Upper lobe of right lung (tissue), 1 donor: ENCODE results near the gene CLMN. TPM values are rescaled to one million over a fixed set of nuclear protein-coding genes. Genes with fewer than 3 reads are reported as not detected.

Source experiments
- ATAC-seq: fragments of 200-7000 bp; cut with Tn5 transposase; one replicate; pipeline ENCODE4 v1.9.1; 2020; ENCODE audit warnings: mild to moderate bottlenecking, moderate library complexity
- DNase-seq: peaks from one replicate; pipeline ENCODE4 v3.0.0-alpha.2; 2020
- H3K27ac ChIP-seq: fragments of 200-600 bp; one replicate; pipeline ENCODE4 v1.8.0; 2022
- H3K27me3 ChIP-seq: fragments of 200-600 bp; one replicate; pipeline ENCODE4 v1.8.0; 2022; ENCODE audit warnings: mild to moderate bottlenecking
- H3K36me3 ChIP-seq: fragments of 200-600 bp; one replicate; pipeline ENCODE4 v1.8.0; 2022
- H3K4me1 ChIP-seq: fragments of 200-600 bp; one replicate; pipeline ENCODE4 v1.8.0; 2022
- H3K4me3 ChIP-seq: fragments of 200-600 bp; one replicate; pipeline ENCODE4 v1.8.0; 2022; ENCODE audit warnings: mild to moderate bottlenecking
- H3K9me3 ChIP-seq: fragments of 200-600 bp; one replicate; pipeline ENCODE4 v1.8.0; 2022
- CTCF ChIP-seq: fragments of 200-600 bp; IDR thresholded peaks from one replicate; pipeline ENCODE4 v1.8.0; 2022; ENCODE audit warnings: antibody characterized with exemption
- intact Hi-C: fragments of 100-400 bp; cut with DNase I; formaldehyde crosslinking; loops from one replicate; pipeline ENCODE4 v1.11.0; 2022
- total RNA-seq: library from RNA; stranded (reverse); fragmentation: NEBNext Ultra II Directional; extraction: Animal tissue kit (Norgen Biotek cat#: 25700); gene quantifications from one replicate; pipeline ENCODE4 v1.2.1, GENCODE V29; 2021
- donor health status: DM: no; HTN: yes; CAD: no; lungs with severe emphysema.

The CLMN gene
- total RNA-seq, 1 donor from 2014 or later, result 19.3 TPM

- no peak overlapping the region for H3K27ac ChIP-seq
- TF ChIP-seq CTCF, result no peak
- no peak overlapping the region for H3K4me3 ChIP-seq
- H3K36me3 ChIP-seq, result no peaks in the 10 kb centered on the region
- no peak for DNase-seq
- no peak for ATAC-seq
- H3K27me3 ChIP-seq, result no peaks in the 10 kb centered on the region
- peaks cover 5% of the 10 kb centered on the region for H3K4me1 ChIP-seq
- intact Hi-C loops, result no loop called here
- no peaks in the 10 kb centered on the region for H3K9me3 ChIP-seq
Observed at GRCh38 chr14:95300697-95301526, 18.8 kb downstream of the CLMN start.

- H3K27ac ChIP-seq, result no peak overlapping the region
- H3K4me3 ChIP-seq, result no peak overlapping the region
- peaks cover 5% of the 10 kb centered on the region for H3K4me1 ChIP-seq
- ATAC-seq (no peak), DNase-seq (no peak)
- intact Hi-C loops, result no loop called here
- H3K27me3 ChIP-seq, result no peaks in the 10 kb centered on the region
- no peaks in the 10 kb centered on the region for H3K9me3 ChIP-seq
- H3K36me3 ChIP-seq, result no peaks in the 10 kb centered on the region
- no peak for TF ChIP-seq CTCF
Observed at GRCh38 chr14:95300002-95300696, 19.6 kb downstream of the CLMN start.

- no peak overlapping the region for H3K27ac ChIP-seq
- ATAC-seq, result no peak
- no peaks in the 10 kb centered on the region for H3K9me3 ChIP-seq
- DNase-seq, result no peak
- H3K4me1 ChIP-seq, result peaks cover 5% of the 10 kb centered on the region
- no peak for TF ChIP-seq CTCF
- H3K27me3 ChIP-seq, result no peaks in the 10 kb centered on the region
- intact Hi-C loops, result no loop called here
- H3K4me3 ChIP-seq, result no peak overlapping the region
- no peaks in the 10 kb centered on the region for H3K36me3 ChIP-seq
Observed at GRCh38 chr14:95299271-95299670, 20.4 kb downstream of the CLMN start.

- ATAC-seq, result no peak
- H3K27me3 ChIP-seq, result no peaks in the 10 kb centered on the region
- no peak for TF ChIP-seq CTCF
- H3K36me3 ChIP-seq, result no peaks in the 10 kb centered on the region
- intact Hi-C loops, result no loop called here
- no peaks in the 10 kb centered on the region for H3K4me1 ChIP-seq
- DNase-seq, result no peak
- H3K9me3 ChIP-seq, result no peaks in the 10 kb centered on the region
- H3K27ac ChIP-seq, result no peak overlapping the region
- no peak overlapping the region for H3K4me3 ChIP-seq
Observed at GRCh38 chr14:95297832-95298231, 21.9 kb downstream of the CLMN start.

- H3K27me3 ChIP-seq, result no peaks in the 10 kb centered on the region
- no peak overlapping the region for H3K27ac ChIP-seq
- ATAC-seq (no peak), DNase-seq (no peak)
- TF ChIP-seq CTCF, result no peak
- no peaks in the 10 kb centered on the region for H3K36me3 ChIP-seq
- H3K4me1 ChIP-seq, result no peaks in the 10 kb centered on the region
- intact Hi-C loops, result no loop called here
- no peak overlapping the region for H3K4me3 ChIP-seq
- no peaks in the 10 kb centered on the region for H3K9me3 ChIP-seq
Observed at GRCh38 chr14:95296966-95297365, 22.7 kb downstream of the CLMN start.
